Spinal cord (tissue), 10 donors: Measurements from ENCODE around the gene CLIC5. TPM values are rescaled to one million over a fixed set of nuclear protein-coding genes. Genes with fewer than 3 reads are reported as not detected.

Source experiments
- DNase-seq, 6 donors: peaks; one replicate each; pipeline versions ENCODE4 v3.0.0 to v3.0.0-alpha.2; 2013 to 2015; ENCODE audit warnings: low spot score in 6 of 6, low read depth in 4 of 6
- H3K27ac ChIP-seq: one replicate; pipeline ENCODE4 v1.5.1; 2013; ENCODE audit warnings: low read depth, low read length, control low read depth
- H3K27me3 ChIP-seq: one replicate; pipeline ENCODE4 v1.6.1; 2013; ENCODE audit warnings: low read length; ENCODE audit not compliant: control insufficient read depth, insufficient read depth
- H3K36me3 ChIP-seq: one replicate; pipeline ENCODE4 v1.6.1; 2013; ENCODE audit warnings: low read length; ENCODE audit not compliant: control insufficient read depth, insufficient read depth
- H3K4me1 ChIP-seq: one replicate; pipeline ENCODE4 v1.6.1; 2013; ENCODE audit warnings: low read length; ENCODE audit not compliant: control insufficient read depth, insufficient read depth
- H3K4me3 ChIP-seq: one replicate; pipeline ENCODE4 v1.5.1; 2013; ENCODE audit warnings: low read depth, low read length, control low read depth
- H3K9me3 ChIP-seq: one replicate; pipeline ENCODE4 v1.6.1; 2013; ENCODE audit warnings: low read length; ENCODE audit not compliant: control insufficient read depth, insufficient read depth
- WGBS: methylation state at CpG from one replicate; pipeline ENCODE4 v1.1.5; 2013; ENCODE audit warnings: missing lambda C conversion rate; ENCODE audit not compliant: insufficient coverage; 5-methylcytosine and 5-hydroxymethylcytosine counted together
- polyA plus RNA-seq, 2 donors: library from polyadenylated mRNA; unstranded; fragments of 120-200 nt; gene quantifications; one replicate each; pipeline ENCODE4 v1.2.1, GENCODE V29; 2013; ENCODE audit not compliant: insufficient read length in 2 of 2
- total RNA-seq, 2 donors: library from RNA; depleted of rRNA in 1 of 2; stranded (reverse); fragments of 120-200 nt in 1 of 2; fragments of >200 nt in 1 of 2; gene quantifications; one replicate each; pipeline versions ENCODE4 v1.2.3 to v1.2.4, GENCODE V29; 2013 to 2014
- donor health status: healthy.

Gene CLIC5
- total and polyA plus RNA-seq, 4 donors, result 2.7 to 10.1 (median 5.8) TPM

- 91% methylated on average over 6 of the region's 7 CpGs for WGBS
- H3K4me1 ChIP-seq, result no peaks in the 10 kb centered on the region
- H3K27me3 ChIP-seq, result no peaks in the 10 kb centered on the region
- no peak for DNase-seq
- no peak overlapping the region for H3K4me3 ChIP-seq
- H3K36me3 ChIP-seq, result no peaks in the 10 kb centered on the region
- H3K9me3 ChIP-seq, result no peaks in the 10 kb centered on the region
- H3K27ac ChIP-seq, result no peak overlapping the region
These were observed 104.0 kb downstream of the CLIC5 start for GRCh38 chr6:45911691-45912090.

- H3K4me1 ChIP-seq, result no peaks in the 10 kb centered on the region
- no peaks in the 10 kb centered on the region for H3K27me3 ChIP-seq
- H3K9me3 ChIP-seq, result peaks cover 4% of the 10 kb centered on the region
- no peak for DNase-seq
- 100% methylated on average over 1 of the region's 1 CpG for WGBS
- no peaks in the 10 kb centered on the region for H3K36me3 ChIP-seq
- H3K4me3 ChIP-seq, result no peak overlapping the region
- H3K27ac ChIP-seq, result no peak overlapping the region
These were observed 111.7 kb downstream of the CLIC5 start for GRCh38 chr6:45903959-45904358.

- WGBS, result 95% methylated on average over 13 of the region's 15 CpGs
These were observed 112.7 kb downstream of the CLIC5 start for GRCh38 chr6:45902984-45903383.

GRCh38 chr6:45901767-45902650 lies 113.7 kb downstream of the CLIC5 start:
- peak in 1 of 6 donors; percentile 12 for DNase-seq
- no peaks in the 10 kb centered on the region for H3K36me3 ChIP-seq
- WGBS, result 67% methylated on average over 6 of the region's 7 CpGs

More at GRCh38 chr6:45902984-45903383, 112.7 kb downstream of the CLIC5 start:
- no peak for DNase-seq
- H3K27me3 ChIP-seq, result no peaks in the 10 kb centered on the region
- no peaks in the 10 kb centered on the region for H3K4me1 ChIP-seq
- no peak overlapping the region for H3K27ac ChIP-seq
- H3K4me3 ChIP-seq, result no peak overlapping the region
- no peaks in the 10 kb centered on the region for H3K36me3 ChIP-seq
- H3K9me3 ChIP-seq, result peaks cover 4% of the 10 kb centered on the region

GRCh38 chr6:45900808-45901752 lies 114.6 kb downstream of the CLIC5 start:
- H3K4me3 ChIP-seq, result no peak overlapping the region
- H3K27me3 ChIP-seq, result no peaks in the 10 kb centered on the region
- no peak overlapping the region for H3K27ac ChIP-seq
- no peaks in the 10 kb centered on the region for H3K36me3 ChIP-seq
- H3K4me1 ChIP-seq, result no peaks in the 10 kb centered on the region
- H3K9me3 ChIP-seq, result peaks cover 4% of the 10 kb centered on the region
- no peak for DNase-seq
- 73% methylated on average over 4 of the region's 9 CpGs for WGBS

More at GRCh38 chr6:45901767-45902650, 113.7 kb downstream of the CLIC5 start:
- no peaks in the 10 kb centered on the region for H3K27me3 ChIP-seq
- no peak overlapping the region for H3K4me3 ChIP-seq
- H3K4me1 ChIP-seq, result no peaks in the 10 kb centered on the region
- H3K9me3 ChIP-seq, result peaks cover 4% of the 10 kb centered on the region
- H3K27ac ChIP-seq, result no peak overlapping the region

- WGBS, result 100% methylated on average over 3 of the region's 4 CpGs
- no peak for DNase-seq
- no peaks in the 10 kb centered on the region for H3K27me3 ChIP-seq
- H3K9me3 ChIP-seq, result no peaks in the 10 kb centered on the region
- no peaks in the 10 kb centered on the region for H3K4me1 ChIP-seq
- H3K4me3 ChIP-seq, result no peak overlapping the region
- no peak overlapping the region for H3K27ac ChIP-seq
- H3K36me3 ChIP-seq, result no peaks in the 10 kb centered on the region
These were observed 116.0 kb downstream of the CLIC5 start for GRCh38 chr6:45899683-45899946.

GRCh38 chr6:45898941-45899682 lies 116.5 kb downstream of the CLIC5 start:
- no peak for DNase-seq
- 23% methylated on average over 2 of the region's 7 CpGs for WGBS
- Histone ChIP-seq H3K36me3 (no peaks in the 10 kb centered on the region), H3K27me3 (no peaks in the 10 kb centered on the region), H3K4me1 (no peaks in the 10 kb centered on the region), H3K9me3 (no peaks in the 10 kb centered on the region), H3K4me3 (no peak overlapping the region), H3K27ac (no peak overlapping the region)

- H3K4me3 ChIP-seq, result no peak overlapping the region
- H3K27ac ChIP-seq, result no peak overlapping the region
- DNase-seq, result no peak
- H3K27me3 ChIP-seq, result no peaks in the 10 kb centered on the region
- WGBS, result 86% methylated on average over 5 of the region's 6 CpGs
- H3K9me3 ChIP-seq, result no peaks in the 10 kb centered on the region
- no peaks in the 10 kb centered on the region for H3K4me1 ChIP-seq
- no peaks in the 10 kb centered on the region for H3K36me3 ChIP-seq
These were observed 118.7 kb downstream of the CLIC5 start for GRCh38 chr6:45896783-45897441.

GRCh38 chr6:45895569-45895968 lies 120.1 kb downstream of the CLIC5 start:
- WGBS, result 100% methylated on average over 1 of the region's 5 CpGs
- Histone ChIP-seq H3K9me3 (no peaks in the 10 kb centered on the region), H3K27me3 (no peaks in the 10 kb centered on the region), H3K27ac (no peak overlapping the region), H3K4me3 (no peak overlapping the region), H3K4me1 (no peaks in the 10 kb centered on the region), H3K36me3 (no peaks in the 10 kb centered on the region)
- no peak for DNase-seq
